HG02852 (cell line): ENCODE data around the gene NKX1-2.

Source experiments
- ATAC-seq: cut with Tn5 transposase; IDR thresholded peaks from one replicate; pipeline ENCODE4 v1.9.1; 2021; ENCODE audit warnings: mild to moderate bottlenecking, moderate library complexity; ENCODE audit not compliant: unreplicated experiment

The NKX1-2 gene

GRCh38 chr10:124450012-124450782 lies at the start of gene NKX1-2:
TSS of gene NKX1-2 (minus strand) at chr10:124450035. CDS start at chr10:124449943, 92 bp downstream.
- ATAC-seq, result no peak

- ATAC-seq, result no peak
These were observed 48.2 kb upstream of the NKX1-2 start for GRCh38 chr10:124498056-124498455.

- ATAC-seq, result no peak
These were observed 47.5 kb upstream of the NKX1-2 start for GRCh38 chr10:124497196-124497881.

GRCh38 chr10:124496620-124497019 lies 46.8 kb upstream of the NKX1-2 start:
- no peak for ATAC-seq

DNA sequence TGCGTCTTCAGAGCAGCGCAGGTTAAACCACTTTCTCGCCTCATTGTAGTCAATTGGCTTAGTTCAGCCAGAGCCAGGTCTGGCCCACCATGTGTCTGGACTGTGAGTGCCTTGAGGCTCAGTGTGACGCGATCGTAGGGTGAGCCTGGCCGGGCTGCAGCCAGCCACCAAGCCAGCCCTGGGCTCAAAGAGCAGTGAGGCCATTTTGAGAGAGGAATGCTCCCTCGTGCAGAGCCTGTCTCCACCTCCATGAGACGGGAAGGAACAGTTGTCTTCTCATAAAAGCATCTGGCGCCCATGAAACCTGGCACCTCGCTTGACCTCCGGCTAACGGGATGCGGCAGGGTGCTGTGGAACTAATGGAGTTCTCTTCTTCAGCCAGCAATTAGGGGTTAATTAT lies 46.3 kb upstream of the NKX1-2 start:
- ATAC-seq, result no peak

DNA sequence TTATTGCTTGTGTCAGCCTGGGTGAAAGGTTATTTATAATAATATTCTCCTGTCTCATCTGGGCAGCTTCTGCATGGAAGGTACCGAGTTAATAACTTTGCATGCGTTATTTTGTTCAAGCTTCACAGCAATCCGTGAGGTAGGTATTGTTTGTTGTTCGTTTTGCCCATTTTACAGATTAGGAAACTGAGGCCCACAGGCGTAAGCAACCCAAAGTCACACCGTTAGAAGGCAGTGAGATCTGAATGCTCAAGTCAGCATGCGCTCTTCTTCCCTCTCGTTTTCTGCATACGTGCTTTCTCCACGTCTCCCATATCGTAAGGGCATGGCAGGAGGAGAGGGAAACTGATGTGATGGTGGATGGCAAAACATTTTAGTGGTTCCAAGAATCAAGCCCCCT lies 45.9 kb upstream of the NKX1-2 start:
- no peak for ATAC-seq

- no peak for ATAC-seq
These were observed 45.3 kb upstream of the NKX1-2 start for GRCh38 chr10:124495162-124495561.

DNA sequence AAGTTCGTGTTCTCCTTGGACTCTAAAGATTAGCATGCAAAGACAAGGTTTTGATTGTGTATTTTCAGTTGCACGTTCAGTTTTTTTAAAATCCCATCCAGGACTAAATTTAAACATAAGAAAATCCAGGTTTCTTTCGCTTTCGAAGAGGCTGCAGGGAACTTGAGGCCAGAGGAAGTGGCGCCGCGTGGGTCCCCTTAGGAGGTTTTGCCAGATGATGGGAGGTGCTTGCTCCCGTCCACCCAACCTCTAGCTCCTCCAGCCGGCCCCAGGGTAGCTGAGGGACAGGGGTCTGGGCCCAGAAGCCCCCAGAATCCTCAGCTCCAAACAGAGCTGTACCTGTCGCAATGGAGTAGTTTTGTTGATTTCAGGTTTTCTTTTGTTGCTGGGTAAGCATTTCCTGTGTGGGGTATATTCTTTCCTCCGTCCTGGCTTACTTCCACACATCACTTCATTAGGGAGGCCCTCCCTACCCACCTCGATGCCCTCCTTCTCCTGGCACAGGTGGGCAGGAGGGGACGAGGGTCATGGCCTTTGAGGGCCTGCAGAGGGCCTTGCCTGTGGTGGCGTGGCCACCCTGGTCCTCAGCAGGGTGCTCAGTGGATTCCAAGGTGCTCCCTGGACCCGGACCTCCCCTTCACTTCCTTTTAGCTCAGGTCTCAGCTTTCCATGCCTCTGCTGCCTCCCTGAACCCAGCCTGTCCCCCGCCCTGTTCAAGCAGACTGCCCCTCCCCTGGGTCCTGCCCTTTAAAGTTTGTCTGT lies 44.4 kb upstream of the NKX1-2 start:
- no peak for ATAC-seq

GRCh38 chr10:124493214-124493882 lies 43.5 kb upstream of the NKX1-2 start:
- ATAC-seq, result no peak

GRCh38 chr10:124492266-124492665 lies 42.4 kb upstream of the NKX1-2 start:
- no peak for ATAC-seq

- no peak for ATAC-seq
These were observed 41.3 kb upstream of the NKX1-2 start for GRCh38 chr10:124491105-124491504.

DNA sequence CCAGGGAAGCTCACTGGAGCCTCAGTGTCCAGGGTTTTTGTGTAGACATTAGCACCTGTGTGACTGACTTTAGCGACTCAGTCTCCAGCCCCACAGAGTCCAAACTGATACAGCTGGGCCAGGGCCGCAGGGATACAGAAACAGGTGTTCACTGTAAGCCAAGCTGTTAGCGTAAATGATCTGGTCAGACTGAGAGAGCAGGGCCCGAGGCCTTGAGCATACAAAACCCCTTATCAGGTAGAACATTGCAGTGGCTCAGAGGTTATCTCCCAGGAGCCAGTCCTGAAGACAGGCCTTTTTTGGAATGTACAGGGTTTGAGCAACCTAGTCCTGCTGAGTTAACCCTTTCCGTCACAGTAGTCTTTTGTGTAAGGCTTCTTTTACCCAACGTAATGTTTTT lies 36.8 kb upstream of the NKX1-2 start:
- ATAC-seq, result no peak

DNA sequence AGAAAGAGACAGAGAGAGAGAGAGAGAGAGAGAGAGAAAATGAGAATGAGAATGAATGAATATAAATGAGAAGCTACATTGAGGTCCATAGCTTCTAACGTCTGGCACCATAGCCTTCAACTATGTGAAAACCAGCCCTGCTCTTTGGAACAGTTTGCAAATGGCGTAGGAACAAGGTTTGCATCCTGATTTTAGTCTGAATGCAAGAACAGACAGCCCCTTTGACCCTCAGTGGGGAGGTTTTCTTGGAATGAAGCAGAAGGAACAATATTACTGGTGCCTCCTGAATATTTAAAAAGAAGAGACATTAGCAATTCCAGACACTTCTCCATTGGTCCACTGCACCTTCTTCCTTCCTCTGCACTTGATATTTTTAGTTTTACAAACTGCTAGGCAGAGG lies 34.8 kb upstream of the NKX1-2 start:
- ATAC-seq, result no peak

DNA sequence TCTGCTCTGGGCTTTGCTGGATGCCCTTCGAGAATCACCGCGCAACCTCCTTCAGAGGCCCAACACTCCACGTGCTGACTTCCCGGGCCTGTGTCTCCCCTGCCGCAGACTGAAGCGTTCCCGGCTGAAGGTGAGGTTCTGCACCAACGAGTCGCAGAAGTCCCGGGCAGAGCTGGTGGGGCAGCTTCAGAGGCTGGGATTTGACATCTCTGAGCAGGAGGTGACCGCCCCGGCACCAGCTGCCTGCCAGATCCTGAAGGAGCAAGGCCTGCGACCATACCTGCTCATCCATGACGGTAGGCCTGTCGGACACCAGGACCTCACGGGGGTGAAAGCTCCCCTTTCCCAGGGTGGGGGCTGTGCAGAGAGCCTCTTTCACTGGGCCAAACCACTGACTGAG lies 34.2 kb upstream of the NKX1-2 start:
- no peak for ATAC-seq

DNA sequence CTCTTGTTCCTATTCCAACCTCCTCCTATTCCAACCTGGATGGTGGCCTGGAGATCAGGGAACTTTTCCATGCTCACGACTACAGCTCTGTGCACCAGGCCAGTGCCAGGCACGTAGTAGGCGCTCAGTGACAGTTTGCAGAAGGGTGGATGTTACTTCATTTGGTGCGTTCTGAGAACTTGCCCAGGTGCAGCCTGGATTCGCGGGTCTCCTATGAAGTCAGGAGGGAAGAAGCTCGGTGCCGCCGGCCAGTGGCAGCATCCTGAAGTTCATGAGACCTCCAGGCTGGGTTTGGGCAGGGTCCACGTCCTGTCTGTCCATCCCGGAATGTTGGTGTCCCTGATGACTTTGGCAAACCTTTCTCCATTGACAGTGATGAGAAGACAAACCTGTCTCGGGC lies 33.0 kb upstream of the NKX1-2 start:
- no peak for ATAC-seq

DNA sequence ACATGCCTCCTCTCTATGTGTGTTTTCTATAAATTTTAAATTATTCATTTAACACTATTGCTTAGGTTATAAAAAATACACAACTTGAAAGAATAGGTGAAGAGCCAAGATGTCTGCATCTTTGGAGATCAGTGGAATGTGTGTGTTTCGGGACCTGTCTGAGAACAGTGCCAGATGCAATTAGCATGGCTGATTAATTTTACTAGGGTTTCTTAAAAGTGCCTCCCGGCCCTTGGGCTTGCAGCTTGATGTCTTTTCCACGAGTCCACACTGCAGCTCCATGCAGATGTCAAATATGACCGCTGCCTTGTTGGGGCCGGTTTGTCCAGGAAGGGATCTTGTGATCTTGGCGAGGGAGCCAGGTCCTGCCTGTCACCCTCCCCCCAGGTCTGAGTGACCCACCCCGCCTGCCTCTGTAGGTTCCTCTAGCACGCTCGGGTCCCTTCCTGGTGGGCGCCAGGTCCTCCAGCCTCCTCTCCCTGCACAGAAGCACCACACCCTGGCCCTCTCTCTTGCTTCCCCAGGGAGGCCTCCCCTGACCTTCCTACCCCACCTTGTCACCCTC lies 32.5 kb upstream of the NKX1-2 start:
- no peak for ATAC-seq

DNA sequence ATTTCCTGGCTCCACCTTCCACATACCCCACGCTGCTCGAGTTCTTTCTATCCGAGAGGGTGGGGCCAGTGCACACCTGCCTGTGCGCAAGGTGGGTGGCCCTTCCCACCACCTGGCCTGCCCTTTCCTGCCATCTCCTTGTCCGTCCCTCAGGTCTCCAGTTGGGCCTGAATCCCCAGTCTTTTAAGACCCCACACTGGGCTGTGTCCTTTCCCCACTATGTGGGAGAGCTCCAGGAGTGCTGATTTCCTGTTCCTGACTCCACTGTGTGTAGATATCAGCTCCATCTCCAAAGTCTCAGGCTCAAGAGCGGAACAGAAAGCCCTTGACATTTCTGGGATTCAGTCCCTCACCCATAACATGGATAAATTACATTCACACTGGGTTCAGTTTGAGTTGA lies 31.9 kb upstream of the NKX1-2 start:
- no peak for ATAC-seq

GRCh38 chr10:124480860-124481259 lies 31.0 kb upstream of the NKX1-2 start:
- ATAC-seq, result no peak

DNA sequence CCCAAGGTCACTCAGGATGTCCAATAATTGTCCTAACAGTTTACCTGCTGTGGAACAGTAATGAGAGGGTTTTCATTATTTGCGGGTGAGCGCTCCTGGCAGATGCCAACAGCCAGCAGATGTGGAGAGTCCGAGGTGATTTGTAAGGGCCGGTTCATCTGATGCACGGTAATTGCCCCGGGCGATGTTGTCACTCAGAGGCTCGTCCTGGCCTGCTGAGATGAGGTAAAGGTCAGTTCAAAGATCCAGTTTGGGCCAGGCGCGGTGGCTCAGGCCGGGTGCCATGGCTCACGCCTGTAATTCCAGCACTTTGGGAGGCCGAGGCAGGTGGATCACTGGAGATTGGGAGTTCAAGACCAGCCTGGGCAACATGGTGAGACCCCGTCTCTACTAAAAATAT lies 28.7 kb upstream of the NKX1-2 start:
- no peak for ATAC-seq

DNA sequence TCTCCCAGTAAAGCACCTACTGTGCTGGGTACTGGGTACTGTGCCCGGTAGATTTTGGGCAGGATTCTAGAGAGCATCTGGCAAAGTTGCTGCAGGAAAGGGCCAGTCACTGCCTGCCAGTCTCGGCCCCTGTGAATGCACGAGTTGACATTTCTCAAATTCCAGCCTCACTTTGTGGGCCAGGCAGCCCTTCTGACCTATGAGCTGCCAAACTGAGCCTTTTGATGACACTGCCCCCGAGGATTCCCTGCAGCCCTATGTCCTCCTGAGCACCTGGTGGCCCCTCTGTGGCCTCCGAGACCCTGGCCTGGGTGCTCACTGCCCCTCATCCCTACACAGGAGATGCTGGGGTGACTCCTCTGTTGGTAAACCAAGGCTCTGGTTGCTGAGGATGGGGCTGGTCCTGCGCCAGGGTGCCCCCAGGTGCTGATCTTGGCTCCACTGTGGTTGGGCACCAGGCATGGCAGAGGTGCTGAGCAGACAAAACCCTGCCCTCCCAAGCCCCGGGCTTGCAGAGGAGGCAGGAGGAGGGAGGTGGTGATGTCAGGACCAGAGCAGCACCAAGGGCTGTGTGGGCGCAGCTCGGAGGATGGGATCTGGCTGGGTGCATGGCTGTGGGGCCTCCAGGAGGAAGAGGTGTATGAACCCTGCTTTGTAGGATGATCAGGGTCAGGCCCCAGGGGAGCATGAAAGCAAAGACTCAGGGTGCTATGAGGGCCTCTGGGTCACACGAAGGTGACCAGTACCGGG lies 28.0 kb upstream of the NKX1-2 start:
- ATAC-seq, result no peak
